ENCODE data around the gene SALL1.

Gene SALL1

GRCh38 chr16:51134269-51134812 is 16.7 kb downstream of the SALL1 start:
- no peak overlapping the region for H3K4me2 ChIP-seq (ENCODE audit: low read length)
- TF ChIP-seq EZH2phosphoT487 (IDR thresholded peaks at IDR 0.05; ENCODE audit: borderline replicate concordance, low read length) (no peak), CTCF (IDR thresholded peaks at IDR 0.05; ENCODE audit: low read depth, low read length, poor library complexity, severe bottlenecking) (no peak)
- H4K20me1 ChIP-seq (ENCODE audit: control insufficient read depth, insufficient read depth, low read depth, low read length), result no peaks in the 10 kb centered on the region
- H3K36me3 ChIP-seq (ENCODE audit: control insufficient read depth, low read length), result no peaks in the 10 kb centered on the region
- H3K4me1 ChIP-seq (ENCODE audit: control insufficient read depth, low read length), result no peaks in the 10 kb centered on the region
- H3K79me2 ChIP-seq (ENCODE audit: control insufficient read depth, low read length), result no peaks in the 10 kb centered on the region
- no peaks in the 10 kb centered on the region for H3F3A ChIP-seq (ENCODE audit: control insufficient read depth, insufficient read depth)
- no peaks in the 10 kb centered on the region for H3K9me3 ChIP-seq (ENCODE audit: control insufficient read depth, insufficient read depth, low read length)
- H3K9me2 ChIP-seq (replicated peaks; ENCODE audit: control insufficient read depth, low read length), result no peaks in the 10 kb centered on the region
- H3K27me3 ChIP-seq (ENCODE audit: control insufficient read depth, low read length), result no peaks in the 10 kb centered on the region
- H3K4me3 ChIP-seq (ENCODE audit: low read length), result no peak overlapping the region
- H3K27ac ChIP-seq (ENCODE audit: low read depth, low read length), result no peak overlapping the region

GRCh38 chr16:51133688-51134087 is 17.4 kb downstream of the SALL1 start:
- H3K36me3 ChIP-seq (ENCODE audit: control insufficient read depth, low read length), result no peaks in the 10 kb centered on the region
- H3K27ac ChIP-seq (ENCODE audit: low read depth, low read length), result no peak overlapping the region
- H3K4me3 ChIP-seq (ENCODE audit: low read length), result no peak overlapping the region
- H3K4me2 ChIP-seq (ENCODE audit: low read length), result no peak overlapping the region
- no peaks in the 10 kb centered on the region for H3F3A ChIP-seq (ENCODE audit: control insufficient read depth, insufficient read depth)
- H3K27me3 ChIP-seq (ENCODE audit: control insufficient read depth, low read length), result no peaks in the 10 kb centered on the region
- H3K4me1 ChIP-seq (ENCODE audit: control insufficient read depth, low read length), result no peaks in the 10 kb centered on the region
- TF ChIP-seq EZH2phosphoT487 (IDR thresholded peaks at IDR 0.05; ENCODE audit: borderline replicate concordance, low read length) (no peak), CTCF (IDR thresholded peaks at IDR 0.05; ENCODE audit: low read depth, low read length, poor library complexity, severe bottlenecking) (no peak)
- H3K79me2 ChIP-seq (ENCODE audit: control insufficient read depth, low read length), result no peaks in the 10 kb centered on the region
- H3K9me3 ChIP-seq (ENCODE audit: control insufficient read depth, insufficient read depth, low read length), result no peaks in the 10 kb centered on the region
- no peaks in the 10 kb centered on the region for H3K9me2 ChIP-seq (replicated peaks; ENCODE audit: control insufficient read depth, low read length)
- no peaks in the 10 kb centered on the region for H4K20me1 ChIP-seq (ENCODE audit: control insufficient read depth, insufficient read depth, low read depth, low read length)

DNA sequence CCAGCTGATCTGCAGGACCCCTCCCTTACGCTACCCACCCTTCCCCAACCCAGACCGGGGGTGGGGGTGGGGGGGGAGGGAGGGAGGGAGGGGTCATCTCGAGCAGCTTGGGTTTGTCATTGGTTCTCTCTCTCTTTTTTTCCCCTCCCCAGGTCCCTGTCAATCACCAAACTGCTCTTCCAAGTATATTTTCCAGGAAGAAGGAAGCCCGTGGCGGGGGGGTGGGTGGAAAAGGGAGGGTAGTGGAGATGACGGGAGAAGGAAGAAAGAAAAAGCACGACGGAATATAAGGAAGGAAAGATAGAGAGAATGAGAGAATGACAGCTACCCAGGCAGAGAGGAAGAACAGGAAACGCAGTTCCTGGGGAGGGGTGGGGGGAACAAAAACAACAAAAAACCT is 17.9 kb downstream of the SALL1 start:
- H3K79me2 ChIP-seq (ENCODE audit: control insufficient read depth, low read length), result no peaks in the 10 kb centered on the region
- H3K9me3 ChIP-seq (ENCODE audit: control insufficient read depth, insufficient read depth, low read length), result no peaks in the 10 kb centered on the region
- TF ChIP-seq CTCF (IDR thresholded peaks at IDR 0.05; ENCODE audit: low read depth, low read length, poor library complexity, severe bottlenecking), result no peak
- no peak overlapping the region for H3K4me3 ChIP-seq (ENCODE audit: low read length)
- no peaks in the 10 kb centered on the region for H3K36me3 ChIP-seq (ENCODE audit: control insufficient read depth, low read length)
- no peaks in the 10 kb centered on the region for H4K20me1 ChIP-seq (ENCODE audit: control insufficient read depth, insufficient read depth, low read depth, low read length)
- no peak overlapping the region for H3K4me2 ChIP-seq (ENCODE audit: low read length)
- H3K27ac ChIP-seq (ENCODE audit: low read depth, low read length), result no peak overlapping the region
- H3K4me1 ChIP-seq (ENCODE audit: control insufficient read depth, low read length), result no peaks in the 10 kb centered on the region
- no peaks in the 10 kb centered on the region for H3K9me2 ChIP-seq (replicated peaks; ENCODE audit: control insufficient read depth, low read length)
- H3K27me3 ChIP-seq (ENCODE audit: control insufficient read depth, low read length), result no peaks in the 10 kb centered on the region
- H3F3A ChIP-seq (ENCODE audit: control insufficient read depth, insufficient read depth), result no peaks in the 10 kb centered on the region
